GM12878 (cell line): Measurements from ENCODE around the gene FBLN7. TPM values are rescaled to one million over a fixed set of nuclear protein-coding genes. Genes with fewer than 3 reads are reported as not detected.
"Not testable (repeated sequence)": the region's sequence is repeated elsewhere in the genome, so short reads cannot be mapped to it uniquely, and the experiment has no call there.

ENCODE experiments used
- ATAC-seq: fragments of 200-7000 bp; cut with Tn5 transposase; 3 replicates; pipeline ENCODE4 v1.9.1; 2020; ENCODE audit warnings: mild to moderate bottlenecking, moderate library complexity
- BruUV-seq: library from RNA; stranded (reverse); fragments of 400-500 nt; replicated peaks from 2 replicates; lab custom pipeline; 2021; lab: Mats Ljungman, UMichigan
- CTCF ChIA-PET: fragments of 300-600 bp; sonication (Branson Sonifier 250); formaldehyde crosslinking; extraction: SDS; loops from one replicate; lab custom pipeline; 2021; ENCODE audit warnings: inconsistent platforms; lab: Yijun Ruan, JAX
- POLR2A ChIA-PET: fragments of 350-600 bp; formaldehyde crosslinking; extraction: SDS; loops from one replicate; lab custom pipeline; 2021; ENCODE audit warnings: inconsistent platforms; lab: Charles Lee
- RAD21 ChIA-PET: fragments of 300-600 bp; sonication (Branson Sonifier 250); formaldehyde crosslinking; loops from one replicate; lab custom pipeline; 2023; ENCODE audit warnings: antibody characterized with exemption; ENCODE audit not compliant: unreplicated experiment; lab: Charles Lee
- SMC1A ChIA-PET: fragments of 300-600 bp; sonication (Branson Sonifier 250); formaldehyde crosslinking; loops from one replicate; lab custom pipeline; 2023; ENCODE audit not compliant: unreplicated experiment, uncharacterized antibody; lab: Charles Lee
- DNase-seq: peaks from one replicate; pipeline ENCODE4 v3.0.0-alpha.2; 2011; ENCODE audit warnings: low read depth, low spot score
- FAIRE-seq: peaks from 3 replicates; lab custom pipeline; 2011; peaks lifted over from hg19 to GRCh38; lab: Jason Lieb, UNC
- H2AFZ ChIP-seq: 2 replicates; pipeline ENCODE4 v1.6.0; 2011; ENCODE audit warnings: low read depth, low read length, control low read depth; ENCODE audit not compliant: control insufficient read depth
- H3K27ac ChIP-seq: 2 replicates; pipeline ENCODE4 v1.5.1; 2011; ENCODE audit warnings: control low read depth; ENCODE audit not compliant: control insufficient read depth, insufficient read depth
- H3K27me3 ChIP-seq, 2 experiments: replicated peaks in 1 of 2; 2 replicates each; pipeline versions ENCODE4 v1.6.0 to v1.6.1; 2011; ENCODE audit warnings: low read length in 1 of 2; ENCODE audit not compliant: control insufficient read depth in 2 of 2, insufficient read depth in 2 of 2
- H3K36me3 ChIP-seq, 2 experiments: 2 replicates each; pipeline ENCODE4 v1.5.1; 2011; ENCODE audit warnings: low read length in 1 of 2; ENCODE audit not compliant: control insufficient read depth in 2 of 2, insufficient read depth in 2 of 2
- H3K4me1 ChIP-seq: 2 replicates; pipeline ENCODE4 v1.6.1; 2011; ENCODE audit warnings: mild to moderate bottlenecking, low read length, moderate library complexity, mixed read lengths; ENCODE audit not compliant: control insufficient read depth, insufficient read depth
- H3K4me2 ChIP-seq: 2 replicates; pipeline ENCODE4 v1.6.0; 2011; ENCODE audit warnings: control low read depth; ENCODE audit not compliant: control insufficient read depth, insufficient read depth
- H3K4me3 ChIP-seq: fragments of 200-600 bp; sonication (generic); 2 replicates; pipeline ENCODE4 v1.5.1; 2016
- H3K79me2 ChIP-seq: 2 replicates; pipeline ENCODE4 v1.6.0; 2011; ENCODE audit warnings: low read length; ENCODE audit not compliant: control insufficient read depth, insufficient read depth
- H3K9ac ChIP-seq: 2 replicates; pipeline ENCODE4 v1.8.0; 2011; ENCODE audit warnings: low read length, control low read depth, mixed read lengths; ENCODE audit not compliant: control insufficient read depth, insufficient read depth
- H3K9me3 ChIP-seq: replicated peaks from 3 replicates; pipeline ENCODE4 v1.5.1; 2011; ENCODE audit warnings: mild to moderate bottlenecking, low read length; ENCODE audit not compliant: control insufficient read depth, insufficient read depth
- H4K20me1 ChIP-seq: 2 replicates; pipeline ENCODE4 v1.6.0; 2011; ENCODE audit not compliant: control insufficient read depth, insufficient read depth
- ASH2L ChIP-seq: fragments of 300-600, 200-600 bp; sonication (generic); IDR thresholded peaks from 2 replicates; pipeline ENCODE4 v1.6.1; 2017; ENCODE audit warnings: low read depth, mild to moderate bottlenecking, borderline replicate concordance
- GABPA ChIP-seq: IDR thresholded peaks from 2 replicates; pipeline ENCODE4 v1.6.1; 2014; ENCODE audit warnings: antibody characterized with exemption, low read depth, mild to moderate bottlenecking, inconsistent platforms
- RB1 ChIP-seq: fragments of 450-650 bp; formaldehyde crosslinking; IDR thresholded peaks from 2 replicates; pipeline ENCODE4 v1.6.1; 2017; ENCODE audit warnings: mild to moderate bottlenecking, borderline replicate concordance
- SP1 ChIP-seq: IDR thresholded peaks from one replicate; pipeline ENCODE4 v1.6.1; 2011; ENCODE audit warnings: low read depth, low read length
- SREBF2 ChIP-seq: IDR thresholded peaks from 2 replicates; pipeline ENCODE4 v1.6.1; 2012; ENCODE audit warnings: mild to moderate bottlenecking, low read length
- WGBS: methylation state at CpG from one replicate; pipeline ENCODE4 v1.1.6; 2016; ENCODE audit warnings: low lambda C conversion rate; ENCODE audit not compliant: insufficient replicate concordance, insufficient coverage; ENCODE audit errors: missing lambda C conversion rate; 5-methylcytosine and 5-hydroxymethylcytosine counted together
- in situ Hi-C: fragments of 300-500 bp; cut with MboI; formaldehyde crosslinking; loops from 9 replicates; pipeline ENCODE4 v1.14.3; 2018; ENCODE audit warnings: mixed read lengths
- intact Hi-C: fragments of 100-400 bp; cut with micrococcal nuclease; formaldehyde crosslinking; loops from one replicate; pipeline ENCODE4 v1.14.2; 2022; ENCODE audit not compliant: unreplicated experiment
- polyA plus RNA-seq, 11 experiments: library from polyadenylated mRNA; depleted of rRNA in 4 of 11; unstranded in 6 of 11; stranded (reverse) in 5 of 11; fragments of >200 nt; fragmentation: Nextera tagmentation in 4 of 11; fragmentation: Illumina TruSeq in 1 of 11; extraction: Ambion mirVana in 4 of 11; extraction: Trizol in 1 of 11; gene quantifications; 1 replicate in 1 of 11; 2 replicates in 10 of 11; pipeline versions ENCODE4 v1.2.1 to v1.2.3, GENCODE V29; 2011 to 2016; ENCODE audit warnings: inconsistent platforms in 2 of 11, missing spikeins in 2 of 11, low read depth in 1 of 11
- total RNA-seq, 4 experiments: library from RNA; depleted of rRNA in 3 of 4; stranded (reverse); fragments of >200 nt in 3 of 4; fragmentation: Illumina TruSeq in 1 of 4; extraction: Trizol in 1 of 4; gene quantifications; 2 replicates each; pipeline versions ENCODE4 v1.2.1 to v1.2.3, GENCODE V29; 2013 to 2021
- TF ChIP-seq, protein P1 (sequence below): fragments of 450-650 bp; IDR thresholded peaks from 2 replicates; pipeline ENCODE4 v1.6.1; 2017; ENCODE audit warnings: mild to moderate bottlenecking, low read depth, inconsistent platforms; ENCODE audit not compliant: poor library complexity, severe bottlenecking
- TF ChIP-seq, protein P2 (sequence below): fragments of 450-650 bp; IDR thresholded peaks from 2 replicates; pipeline ENCODE4 v1.6.1; 2014; ENCODE audit warnings: mild to moderate bottlenecking
- TF ChIP-seq, protein P3 (sequence below): fragments of 450-650 bp; IDR thresholded peaks from 2 replicates; pipeline ENCODE4 v1.6.1; 2016; ENCODE audit warnings: mild to moderate bottlenecking, moderate library complexity, borderline replicate concordance

FBLN7 gene
- total and polyA plus RNA-seq, 10 of the 15 experiments (the other 5 are each of a cell fraction or from before 2014, with no cell fraction given) = 0.01 to 0.10 (median 0.01) TPM; not detected in 7

DNA sequence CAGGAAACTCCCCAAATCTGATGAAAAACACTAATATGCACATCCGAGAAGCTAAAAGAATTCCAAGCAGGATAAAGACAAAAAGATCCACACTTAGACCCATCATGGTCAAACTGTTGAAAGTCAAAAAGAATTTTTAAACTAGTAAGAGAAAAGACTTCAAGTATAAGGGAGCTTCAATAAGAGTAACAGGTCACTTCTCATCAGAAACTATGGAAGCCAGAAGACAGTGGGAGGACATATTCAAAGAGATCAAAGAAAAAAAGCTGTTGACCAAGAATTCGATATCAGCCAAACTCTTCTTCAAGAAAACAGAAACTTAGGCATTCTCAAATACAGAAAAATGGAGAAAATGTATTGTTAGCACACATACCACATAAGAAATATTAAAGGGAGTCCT is 66.2 kb downstream of the FBLN7 start (continued):
- TF ChIP-seq RB1 (no peak), GABPA (no peak), SREBF2 (no peak), SP1 (no peak), ASH2L (no peak)
- TF ChIP-seq, protein P1, sequence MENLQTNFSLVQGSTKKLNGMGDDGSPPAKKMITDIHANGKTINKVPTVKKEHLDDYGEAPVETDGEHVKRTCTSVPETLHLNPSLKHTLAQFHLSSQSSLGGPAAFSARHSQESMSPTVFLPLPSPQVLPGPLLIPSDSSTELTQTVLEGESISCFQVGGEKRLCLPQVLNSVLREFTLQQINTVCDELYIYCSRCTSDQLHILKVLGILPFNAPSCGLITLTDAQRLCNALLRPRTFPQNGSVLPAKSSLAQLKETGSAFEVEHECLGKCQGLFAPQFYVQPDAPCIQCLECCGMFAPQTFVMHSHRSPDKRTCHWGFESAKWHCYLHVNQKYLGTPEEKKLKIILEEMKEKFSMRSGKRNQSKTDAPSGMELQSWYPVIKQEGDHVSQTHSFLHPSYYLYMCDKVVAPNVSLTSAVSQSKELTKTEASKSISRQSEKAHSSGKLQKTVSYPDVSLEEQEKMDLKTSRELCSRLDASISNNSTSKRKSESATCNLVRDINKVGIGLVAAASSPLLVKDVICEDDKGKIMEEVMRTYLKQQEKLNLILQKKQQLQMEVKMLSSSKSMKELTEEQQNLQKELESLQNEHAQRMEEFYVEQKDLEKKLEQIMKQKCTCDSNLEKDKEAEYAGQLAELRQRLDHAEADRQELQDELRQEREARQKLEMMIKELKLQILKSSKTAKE = peak; percentile 27
- TF ChIP-seq, protein P2, sequence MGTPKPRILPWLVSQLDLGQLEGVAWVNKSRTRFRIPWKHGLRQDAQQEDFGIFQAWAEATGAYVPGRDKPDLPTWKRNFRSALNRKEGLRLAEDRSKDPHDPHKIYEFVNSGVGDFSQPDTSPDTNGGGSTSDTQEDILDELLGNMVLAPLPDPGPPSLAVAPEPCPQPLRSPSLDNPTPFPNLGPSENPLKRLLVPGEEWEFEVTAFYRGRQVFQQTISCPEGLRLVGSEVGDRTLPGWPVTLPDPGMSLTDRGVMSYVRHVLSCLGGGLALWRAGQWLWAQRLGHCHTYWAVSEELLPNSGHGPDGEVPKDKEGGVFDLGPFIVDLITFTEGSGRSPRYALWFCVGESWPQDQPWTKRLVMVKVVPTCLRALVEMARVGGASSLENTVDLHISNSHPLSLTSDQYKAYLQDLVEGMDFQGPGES = no peak
- TF ChIP-seq, all 136 proteins: peak for 4

DNA sequence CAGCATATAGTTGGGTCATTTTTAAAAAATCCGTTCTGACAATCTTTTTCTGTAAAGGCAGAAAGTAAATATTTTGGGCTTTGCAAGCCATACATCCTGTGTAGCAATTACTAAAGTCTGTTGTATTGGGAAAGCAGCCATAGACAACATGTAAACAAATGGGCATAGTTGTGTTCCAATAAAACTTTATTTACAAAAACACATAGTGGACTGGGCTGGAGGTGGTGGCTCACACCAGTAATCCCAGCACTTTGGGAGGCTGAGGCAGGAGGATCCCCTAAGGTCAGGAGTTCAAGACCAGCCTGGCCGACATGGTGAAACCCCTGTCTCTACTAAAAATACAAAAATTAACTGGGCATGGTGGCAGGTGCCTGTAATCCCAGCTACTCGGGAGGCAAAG is 69.7 kb downstream of the FBLN7 start:
- H3K4me3 ChIP-seq, DNase-seq, H3K27me3 ChIP-seq, SMC1A ChIA-PET, H3K4me1 ChIP-seq, CTCF ChIA-PET, H3K9me3 ChIP-seq, POLR2A ChIA-PET, H3K9ac ChIP-seq, intact Hi-C loops, in situ Hi-C loops, RAD21 ChIA-PET, ATAC-seq, FAIRE-seq, H3K27ac ChIP-seq, H3K79me2 ChIP-seq, H3K4me2 ChIP-seq, H2AFZ ChIP-seq, BruUV-seq: not testable (repeated sequence)
- WGBS = 92% methylated on average over 3 of the region's 3 CpGs
- TF ChIP-seq, protein P3, sequence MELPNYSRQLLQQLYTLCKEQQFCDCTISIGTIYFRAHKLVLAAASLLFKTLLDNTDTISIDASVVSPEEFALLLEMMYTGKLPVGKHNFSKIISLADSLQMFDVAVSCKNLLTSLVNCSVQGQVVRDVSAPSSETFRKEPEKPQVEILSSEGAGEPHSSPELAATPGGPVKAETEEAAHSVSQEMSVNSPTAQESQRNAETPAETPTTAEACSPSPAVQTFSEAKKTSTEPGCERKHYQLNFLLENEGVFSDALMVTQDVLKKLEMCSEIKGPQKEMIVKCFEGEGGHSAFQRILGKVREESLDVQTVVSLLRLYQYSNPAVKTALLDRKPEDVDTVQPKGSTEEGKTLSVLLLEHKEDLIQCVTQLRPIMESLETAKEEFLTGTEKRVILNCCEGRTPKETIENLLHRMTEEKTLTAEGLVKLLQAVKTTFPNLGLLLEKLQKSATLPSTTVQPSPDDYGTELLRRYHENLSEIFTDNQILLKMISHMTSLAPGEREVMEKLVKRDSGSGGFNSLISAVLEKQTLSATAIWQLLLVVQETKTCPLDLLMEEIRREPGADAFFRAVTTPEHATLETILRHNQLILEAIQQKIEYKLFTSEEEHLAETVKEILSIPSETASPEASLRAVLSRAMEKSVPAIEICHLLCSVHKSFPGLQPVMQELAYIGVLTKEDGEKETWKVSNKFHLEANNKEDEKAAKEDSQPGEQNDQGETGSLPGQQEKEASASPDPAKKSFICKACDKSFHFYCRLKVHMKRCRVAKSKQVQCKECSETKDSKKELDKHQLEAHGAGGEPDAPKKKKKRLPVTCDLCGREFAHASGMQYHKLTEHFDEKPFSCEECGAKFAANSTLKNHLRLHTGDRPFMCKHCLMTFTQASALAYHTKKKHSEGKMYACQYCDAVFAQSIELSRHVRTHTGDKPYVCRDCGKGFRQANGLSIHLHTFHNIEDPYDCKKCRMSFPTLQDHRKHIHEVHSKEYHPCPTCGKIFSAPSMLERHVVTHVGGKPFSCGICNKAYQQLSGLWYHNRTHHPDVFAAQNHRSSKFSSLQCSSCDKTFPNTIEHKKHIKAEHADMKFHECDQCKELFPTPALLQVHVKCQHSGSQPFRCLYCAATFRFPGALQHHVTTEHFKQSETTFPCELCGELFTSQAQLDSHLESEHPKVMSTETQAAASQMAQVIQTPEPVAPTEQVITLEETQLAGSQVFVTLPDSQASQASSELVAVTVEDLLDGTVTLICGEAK = peak; percentile 52
- TF ChIP-seq, all 136 proteins: peak for 1; not testable (repeated sequence) for 135
- not testable (repeated sequence) for H3K36me3 ChIP-seq, H4K20me1 ChIP-seq
